OCI-LY1 (cell line): Measurements from ENCODE around the gene GRIN2A.

ENCODE experiments used
- H2AFZ ChIP-seq: fragments of 200-600 bp; sonication (generic), shearing (Covaris generic); 2 replicates; pipeline ENCODE4 v1.6.0; 2014; ENCODE audit warnings: antibody characterized with exemption, mild to moderate bottlenecking, low read length
- H3F3A ChIP-seq: fragments of 200-600 bp; sonication (generic), shearing (Covaris generic); 2 replicates; pipeline ENCODE4 v1.6.0; 2014; ENCODE audit warnings: mild to moderate bottlenecking, antibody characterized with exemption, low read length, moderate library complexity; ENCODE audit not compliant: insufficient read depth
- H3K27ac ChIP-seq: fragments of 200-600 bp; sonication (generic); 2 replicates; pipeline ENCODE4 v1.5.1; 2014; ENCODE audit warnings: low read length, mixed run types, mild to moderate bottlenecking, low read depth; ENCODE audit not compliant: poor library complexity, severe bottlenecking
- H3K27me3 ChIP-seq: fragments of 200-600 bp; sonication (generic); 2 replicates; pipeline ENCODE4 v1.6.0; 2014; ENCODE audit warnings: antibody characterized with exemption, mild to moderate bottlenecking, low read length, moderate library complexity; ENCODE audit not compliant: insufficient read depth
- H3K36me3 ChIP-seq: fragments of 200-600 bp; sonication (generic); 2 replicates; pipeline ENCODE4 v1.6.1; 2014; ENCODE audit warnings: mild to moderate bottlenecking, antibody characterized with exemption, low read length, moderate library complexity, mixed read lengths; ENCODE audit not compliant: insufficient read depth
- H3K4me1 ChIP-seq: fragments of 200-600 bp; sonication (generic); 2 replicates; pipeline ENCODE4 v1.5.1; 2014; ENCODE audit warnings: mild to moderate bottlenecking, low read length, moderate library complexity; ENCODE audit not compliant: insufficient read depth, severe bottlenecking
- H3K4me2 ChIP-seq: fragments of 200-600 bp; sonication (generic), shearing (Covaris generic); 2 replicates; pipeline ENCODE4 v1.6.1; 2014; ENCODE audit warnings: low read length
- H3K4me3 ChIP-seq: fragments of 200-600 bp; sonication (generic); 2 replicates; pipeline ENCODE4 v1.5.1; 2014; ENCODE audit warnings: low read length, low read depth, mild to moderate bottlenecking, mixed read lengths; ENCODE audit not compliant: poor library complexity, severe bottlenecking
- H3K79me2 ChIP-seq: fragments of 200-600 bp; shearing (Covaris generic); 2 replicates; pipeline ENCODE4 v1.6.1; 2016; ENCODE audit warnings: mixed run types, low read length, mixed read lengths; ENCODE audit not compliant: insufficient read depth
- H3K9ac ChIP-seq: fragments of 200-600 bp; sonication (generic), shearing (Covaris generic); 2 replicates; pipeline ENCODE4 v1.6.1; 2014; ENCODE audit warnings: mild to moderate bottlenecking, low read length, mixed read lengths
- H3K9me2 ChIP-seq: fragments of 200-600 bp; sonication (generic), shearing (Covaris generic); 2 replicates; pipeline ENCODE4 v1.6.1; 2014; ENCODE audit warnings: low read depth, mild to moderate bottlenecking, low read length, mixed read lengths
- H3K9me3 ChIP-seq: fragments of 200-600 bp; shearing (Covaris generic); 2 replicates; pipeline ENCODE4 v1.6.1; 2014; ENCODE audit warnings: low read length, mixed read lengths
- H4K20me1 ChIP-seq: fragments of 200-600 bp; sonication (generic), shearing (Covaris generic); 2 replicates; pipeline ENCODE4 v1.6.0; 2016; ENCODE audit warnings: mild to moderate bottlenecking, low read length; ENCODE audit not compliant: insufficient read depth
- CTCF ChIP-seq: fragments of 200-600 bp; sonication (generic), shearing (Covaris generic); IDR thresholded peaks from 2 replicates; pipeline ENCODE4 v1.5.1; 2017; ENCODE audit warnings: mild to moderate bottlenecking, antibody characterized with exemption, low read length, moderate library complexity, mixed read lengths
- EZH2 ChIP-seq: fragments of 200-600 bp; sonication (generic), shearing (Covaris generic); IDR thresholded peaks from 2 replicates; pipeline ENCODE4 v1.8.0; 2017; ENCODE audit warnings: borderline replicate concordance, mixed run types, mild to moderate bottlenecking, antibody characterized with exemption, low read length, moderate library complexity, mixed read lengths

Gene GRIN2A

GRCh38 chr16:9946022-9946720 lies 236.1 kb downstream of the GRIN2A start:
- TF ChIP-seq EZH2 (no peak), CTCF (peak; percentile 5; the same call in 1 of the 2 replicates)
- H3K4me2 ChIP-seq = no peak overlapping the region

GRCh38 chr16:9943121-9943520 lies 239.1 kb downstream of the GRIN2A start:
- Histone ChIP-seq H2AFZ (no peak overlapping the region), H3K79me2 (no peaks in the 10 kb centered on the region), H3K4me1 (no peaks in the 10 kb centered on the region), H3F3A (no peaks in the 10 kb centered on the region), H3K27me3 (no peaks in the 10 kb centered on the region), H3K9ac (no peak overlapping the region), H3K4me2 (no peak overlapping the region), H3K27ac (no peak overlapping the region), H3K4me3 (no peak overlapping the region), H3K9me3 (no peaks in the 10 kb centered on the region), H3K36me3 (no peaks in the 10 kb centered on the region), H3K9me2 (no peaks in the 10 kb centered on the region), H4K20me1 (no peaks in the 10 kb centered on the region)
- TF ChIP-seq CTCF (no peak), EZH2 (no peak)

More at GRCh38 chr16:9946022-9946720, 236.1 kb downstream of the GRIN2A start:
- H3K4me1 ChIP-seq = no peaks in the 10 kb centered on the region
- no peak overlapping the region for H2AFZ ChIP-seq
- H3K4me3 ChIP-seq = no peak overlapping the region
- H3K9ac ChIP-seq = no peak overlapping the region
- no peaks in the 10 kb centered on the region for H3K27me3 ChIP-seq
- H3K79me2 ChIP-seq = no peaks in the 10 kb centered on the region
- H3F3A ChIP-seq = no peaks in the 10 kb centered on the region
- H3K9me2 ChIP-seq = no peaks in the 10 kb centered on the region
- H3K36me3 ChIP-seq = no peaks in the 10 kb centered on the region
- H3K9me3 ChIP-seq = no peaks in the 10 kb centered on the region
- no peak overlapping the region for H3K27ac ChIP-seq
- H4K20me1 ChIP-seq = no peaks in the 10 kb centered on the region

- Histone ChIP-seq H3K27me3 (no peaks in the 10 kb centered on the region), H3K4me3 (no peak overlapping the region), H3K36me3 (no peaks in the 10 kb centered on the region), H3K9me2 (no peaks in the 10 kb centered on the region), H3K79me2 (no peaks in the 10 kb centered on the region), H3K9me3 (no peaks in the 10 kb centered on the region), H3K9ac (no peak overlapping the region), H3K4me1 (no peaks in the 10 kb centered on the region), H4K20me1 (no peaks in the 10 kb centered on the region), H2AFZ (no peak overlapping the region), H3F3A (no peaks in the 10 kb centered on the region), H3K27ac (no peak overlapping the region), H3K4me2 (no peak overlapping the region)
- TF ChIP-seq EZH2 (no peak), CTCF (no peak)
Measured at GRCh38 chr16:9941245-9941644, 241.0 kb downstream of the GRIN2A start.
